G401 (cell line): ENCODE measurements around the gene STAC. TPM values are rescaled to one million over a fixed set of nuclear protein-coding genes. Genes with fewer than 3 reads are reported as not detected.
"Not testable (repeated sequence)": the region's sequence is repeated elsewhere in the genome, so short reads cannot be mapped to it uniquely, and the experiment has no call there.

Source experiments
- DNase-seq: peaks from one replicate; pipeline ENCODE4 v3.0.0-alpha.2; 2015; ENCODE audit warnings: low spot score
- in situ Hi-C: cut with HindIII; loops from 2 replicates; pipeline ENCODE4 v1.10.0; 2016; ENCODE audit warnings: low sequenced_read_pairs, mixed read lengths
- total RNA-seq: library from RNA; depleted of rRNA; stranded (reverse); fragments of >200 nt; shearing (Covaris generic); gene quantifications from 2 replicates; pipeline ENCODE4 v1.2.3, GENCODE V29; 2014

STAC gene
- total RNA-seq, 1 experiment from 2014 or later, result not detected

DNA sequence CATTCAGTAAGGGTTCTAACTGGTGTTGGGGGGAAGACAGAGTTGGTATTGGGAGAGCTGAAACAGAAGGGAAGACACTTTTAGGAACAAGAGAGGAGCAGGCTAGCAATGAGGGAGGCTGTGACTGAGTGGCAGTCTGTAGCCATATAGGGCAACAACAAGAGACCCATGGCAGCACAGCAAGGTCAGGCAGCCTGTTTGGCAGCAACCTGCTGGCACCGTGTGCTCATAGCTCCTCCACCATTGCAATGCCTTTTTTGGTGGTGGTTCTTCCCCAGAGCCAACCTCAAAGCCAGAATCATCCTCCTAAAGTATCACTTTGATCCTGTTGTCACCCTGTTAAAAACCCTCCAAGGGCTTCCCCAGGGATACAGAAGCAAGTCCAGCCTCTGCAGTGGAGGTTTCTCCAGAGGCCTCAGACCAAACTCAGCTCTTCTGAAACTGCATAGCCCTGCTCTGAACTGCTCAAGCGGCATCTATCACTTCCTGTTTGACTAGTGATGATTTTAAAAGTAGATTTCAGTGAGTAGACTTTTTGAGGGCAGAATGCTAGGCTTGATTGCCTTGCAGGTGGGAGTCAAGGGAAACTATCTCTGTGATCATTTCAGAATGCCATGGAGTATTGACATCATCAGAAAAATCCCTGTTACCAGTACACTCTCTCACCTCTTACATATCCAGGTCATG, 176.9 kb downstream of the STAC start:
- in situ Hi-C loops, result no loop called here
- no peak for DNase-seq

DNA sequence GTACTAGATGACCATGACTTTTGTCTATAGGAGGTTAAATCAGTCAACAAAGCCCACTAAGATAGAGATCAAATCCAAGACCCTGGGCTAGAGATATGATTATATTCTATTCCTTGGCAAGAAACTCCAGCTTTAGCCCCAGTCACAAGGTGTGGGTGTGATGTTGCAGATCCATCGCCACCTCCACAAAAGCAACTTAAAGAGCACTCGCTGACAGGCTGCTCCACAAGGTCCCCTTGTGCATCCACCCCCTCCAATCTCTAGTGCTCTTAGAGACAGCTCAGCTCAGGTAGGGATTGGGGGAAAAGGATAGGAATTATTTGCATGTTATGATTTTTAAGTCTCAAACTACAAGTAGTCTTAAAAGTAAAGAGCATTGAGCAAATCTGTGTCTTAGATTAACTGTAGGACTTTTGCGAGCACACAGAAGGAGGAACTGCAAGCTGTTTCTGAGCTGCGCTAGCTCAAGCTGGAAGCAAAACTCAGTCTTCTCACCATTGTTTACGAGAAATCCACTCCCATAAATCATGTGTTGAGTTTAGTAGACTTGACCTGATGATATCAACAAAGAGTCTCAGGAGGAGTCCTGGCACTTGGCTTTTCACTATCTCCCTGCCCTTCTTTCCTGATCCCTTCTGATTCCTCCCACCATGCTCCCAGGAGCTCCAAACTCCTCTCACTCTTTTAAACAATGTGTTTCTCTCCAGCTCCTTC, 177.6 kb downstream of the STAC start:
- in situ Hi-C loops, result no loop called here
- DNase-seq, result no peak

DNA sequence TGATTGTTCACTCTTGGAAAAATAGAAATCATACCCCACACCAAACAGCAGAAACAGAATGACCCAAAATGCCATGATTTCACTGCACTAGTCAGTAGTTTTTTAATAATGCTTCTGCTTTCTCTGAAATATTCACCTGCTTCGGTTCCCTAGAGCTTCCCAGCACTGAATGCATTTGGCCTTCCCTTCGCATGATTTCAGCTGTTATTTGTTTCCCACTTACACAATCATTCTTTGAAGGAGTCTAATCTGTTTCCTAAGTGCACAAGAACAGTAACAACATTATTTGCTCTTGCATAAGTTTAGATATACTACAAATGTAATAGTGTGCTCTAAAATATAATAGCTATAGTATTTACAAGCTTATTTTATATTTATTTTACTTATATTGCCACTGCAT, 178.7 kb downstream of the STAC start:
- in situ Hi-C loops, result no loop called here
- no peak for DNase-seq

DNA sequence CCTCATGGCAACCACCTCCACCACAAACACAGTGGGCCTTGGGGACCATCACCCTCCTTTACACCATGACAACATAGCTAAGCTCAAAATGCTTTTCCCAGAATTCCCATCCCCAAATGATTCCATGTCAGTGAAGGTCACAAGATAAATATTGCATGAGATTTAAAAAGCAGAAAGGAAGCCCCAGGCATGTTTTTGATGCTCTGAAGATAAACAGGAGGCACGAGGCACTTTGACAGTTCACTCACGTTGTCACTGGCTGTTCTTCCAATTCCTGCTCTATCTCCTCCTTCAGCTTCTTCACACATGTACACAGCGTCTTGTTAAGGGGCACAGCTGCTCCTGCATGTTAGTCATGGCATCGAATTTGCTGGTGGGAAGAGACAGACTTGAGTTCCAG, 180.4 kb downstream of the STAC start:
- in situ Hi-C loops, result no loop called here
- no peak for DNase-seq

DNA sequence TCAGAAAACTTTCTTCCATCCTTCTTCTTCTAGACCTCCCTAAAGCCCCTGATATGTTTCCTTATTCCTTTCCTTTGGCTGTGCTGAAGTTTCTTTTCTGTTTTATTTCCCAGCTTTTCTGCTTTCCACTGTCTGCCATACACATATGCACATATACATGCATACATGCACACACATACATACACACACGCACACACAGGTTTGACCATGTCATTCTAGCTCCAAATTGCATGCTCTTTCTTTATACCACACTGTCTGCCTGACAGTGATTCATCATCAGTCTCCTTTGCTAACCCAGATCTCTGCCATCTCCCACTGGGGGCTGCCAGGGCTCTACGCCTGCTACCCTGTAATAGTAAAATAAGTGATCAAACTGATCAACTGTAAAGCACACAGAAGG, 181.3 kb downstream of the STAC start:
- in situ Hi-C loops, result no loop called here
- DNase-seq, result no peak

DNA sequence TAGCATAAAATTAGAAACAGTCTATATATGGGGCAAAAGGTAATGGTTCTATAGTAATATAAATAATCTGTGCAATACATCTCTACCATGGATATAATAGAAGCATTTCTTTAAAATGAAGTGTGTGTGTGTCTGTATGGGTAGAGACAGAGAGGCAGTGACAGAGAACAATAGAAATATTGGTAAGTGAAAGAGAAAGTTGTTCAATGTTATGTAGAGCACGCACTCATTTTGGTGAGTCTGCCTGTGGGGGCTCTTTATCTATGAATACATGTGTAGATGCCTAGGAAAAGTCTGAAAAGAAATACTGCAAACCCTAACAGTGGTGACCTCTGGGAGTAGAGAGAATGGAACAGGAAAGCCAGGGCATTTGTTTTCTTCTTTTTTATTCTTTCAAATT, 182.6 kb downstream of the STAC start:
- DNase-seq, result no peak
- in situ Hi-C loops, result no loop called here

DNA sequence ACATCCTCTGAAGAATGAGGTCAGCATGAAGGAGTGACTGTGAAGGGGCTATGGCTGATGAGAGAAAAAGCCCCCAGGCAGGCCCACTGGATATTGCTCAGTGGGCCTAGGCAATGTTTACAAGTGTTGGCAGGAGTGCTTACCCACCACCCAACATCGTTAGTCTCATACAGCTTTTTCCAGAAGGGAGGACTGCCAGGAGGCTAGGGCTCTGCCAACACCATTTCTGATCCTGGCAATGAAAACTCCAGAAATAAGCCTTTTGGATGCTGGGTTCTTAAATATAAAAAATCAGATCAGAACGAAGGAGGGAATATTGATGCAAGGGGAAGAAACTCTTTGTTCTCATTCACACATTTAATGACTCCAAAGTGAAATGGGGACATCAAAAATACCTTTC, 194.9 kb downstream of the STAC start:
- peak; percentile 12 for DNase-seq
- in situ Hi-C loops, result no loop called here

DNA sequence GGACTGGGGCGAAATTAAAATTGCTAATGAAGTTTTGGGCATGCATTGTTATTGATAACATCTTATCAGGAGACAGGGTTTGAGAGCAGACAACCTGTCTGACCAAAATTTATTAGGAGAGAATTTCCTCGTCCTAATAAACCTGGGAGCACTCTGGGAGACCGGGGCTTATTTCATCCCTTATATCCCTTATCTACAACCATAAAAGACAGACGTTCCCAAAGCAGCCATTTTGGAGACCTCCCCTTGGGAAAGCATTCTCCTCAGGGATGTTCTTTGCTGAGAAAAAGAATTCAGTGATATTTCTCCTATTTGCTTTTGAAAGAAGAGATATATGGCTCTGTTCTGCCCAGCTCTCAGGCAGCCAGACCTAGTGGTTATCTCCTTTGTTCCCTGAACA, 198.1 kb downstream of the STAC start:
- in situ Hi-C loops, DNase-seq: not testable (repeated sequence)

DNA sequence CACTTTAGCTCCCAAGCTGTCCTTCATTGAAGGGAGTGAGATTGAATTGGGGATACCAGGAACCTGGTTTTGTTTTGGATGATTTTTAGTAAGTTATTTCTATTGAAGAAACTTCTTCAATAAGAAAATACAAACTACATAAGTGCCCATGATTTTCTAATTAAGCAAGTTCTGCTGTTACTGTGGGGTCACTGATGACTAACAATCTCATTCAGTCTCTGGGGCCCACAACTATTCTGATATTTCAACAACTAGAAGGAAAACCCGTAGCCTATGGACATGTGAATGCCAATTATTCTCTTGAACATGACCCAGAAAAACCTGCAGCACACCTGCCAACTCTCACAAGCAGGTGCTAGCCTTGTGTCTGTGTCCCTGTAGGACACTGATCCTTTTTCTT, 199.4 kb downstream of the STAC start:
- in situ Hi-C loops, result no loop called here
- peak; percentile 8 for DNase-seq

DNA sequence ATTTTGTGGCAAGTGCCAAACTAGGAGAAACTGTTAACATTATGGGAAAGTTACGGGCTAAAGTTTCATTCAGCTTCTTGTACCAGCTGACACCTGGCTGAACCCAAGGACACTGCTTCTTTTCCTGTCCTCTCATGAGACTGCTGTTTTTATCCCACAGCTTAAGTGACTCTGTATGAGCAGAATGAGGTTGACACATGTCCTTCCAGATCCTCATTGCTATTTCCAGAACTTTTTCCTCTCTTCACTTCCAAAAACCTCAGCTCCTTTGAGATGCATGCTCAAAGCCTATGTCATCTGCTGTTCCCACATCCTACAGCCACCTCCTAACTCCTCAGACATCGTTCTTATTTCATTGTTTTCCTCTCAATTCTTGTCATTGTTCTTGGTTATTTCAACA, 200.4 kb downstream of the STAC start:
- in situ Hi-C loops, result no loop called here
- no peak for DNase-seq

DNA sequence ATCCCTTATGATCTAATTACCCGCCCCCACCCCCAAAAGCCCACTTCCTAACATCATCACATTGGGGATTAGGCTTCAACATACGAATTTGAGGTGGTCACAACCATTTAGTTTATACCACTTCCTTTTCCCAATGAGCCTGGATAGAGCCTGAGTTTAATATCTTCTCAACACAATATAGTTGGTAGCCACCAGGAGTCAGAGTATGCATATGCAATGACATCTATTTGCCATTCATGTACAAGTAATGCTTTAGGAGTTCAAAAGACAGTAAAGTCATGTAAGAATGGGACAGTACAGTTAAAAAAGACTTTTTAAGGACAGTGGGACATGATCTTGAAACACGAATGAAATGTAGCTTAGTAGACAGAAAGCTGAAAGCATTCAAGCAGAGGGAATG, 211.7 kb downstream of the STAC start:
- in situ Hi-C loops, result no loop called here
- DNase-seq, result no peak

DNA sequence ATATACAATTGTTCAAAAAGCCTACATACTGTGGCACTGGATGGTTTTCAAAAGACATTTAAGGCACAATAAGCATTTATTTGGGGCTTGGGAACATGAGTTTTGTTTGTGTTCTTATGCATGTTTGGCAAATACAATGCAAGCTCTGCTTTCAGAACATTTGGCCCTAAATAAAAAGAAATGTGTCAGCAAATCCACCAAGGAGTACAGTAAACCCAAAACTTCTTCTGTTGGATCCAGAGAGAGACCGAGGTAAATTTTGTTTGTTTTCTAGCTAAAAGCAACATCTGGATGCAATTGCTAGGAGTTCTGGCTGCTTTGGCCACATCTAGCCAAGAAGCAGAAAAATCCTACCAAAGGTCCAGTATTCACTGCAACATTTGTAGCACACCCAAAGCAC, 215.2 kb downstream of the STAC start:
- DNase-seq, result no peak
- in situ Hi-C loops, result no loop called here

DNA sequence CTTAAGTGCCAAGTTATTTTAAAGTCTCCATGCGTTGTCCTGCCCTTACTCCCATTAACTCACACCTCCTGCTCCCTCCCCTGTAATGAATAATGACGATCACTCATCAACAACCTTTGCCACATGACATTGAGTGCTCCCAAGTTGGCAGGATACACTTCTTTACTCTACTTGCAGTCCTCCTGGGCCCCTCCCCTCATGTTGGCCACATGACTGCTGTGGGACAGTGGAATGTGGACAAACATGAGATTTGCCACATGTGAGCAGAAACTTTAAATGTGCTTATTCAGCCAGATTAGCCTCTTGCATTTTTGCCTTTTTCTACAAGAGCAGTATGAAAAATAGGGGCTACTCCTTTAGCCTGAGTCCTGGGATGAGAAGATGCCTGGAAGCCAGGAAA, 216.1 kb downstream of the STAC start:
- no peak for DNase-seq
- in situ Hi-C loops, result no loop called here

DNA sequence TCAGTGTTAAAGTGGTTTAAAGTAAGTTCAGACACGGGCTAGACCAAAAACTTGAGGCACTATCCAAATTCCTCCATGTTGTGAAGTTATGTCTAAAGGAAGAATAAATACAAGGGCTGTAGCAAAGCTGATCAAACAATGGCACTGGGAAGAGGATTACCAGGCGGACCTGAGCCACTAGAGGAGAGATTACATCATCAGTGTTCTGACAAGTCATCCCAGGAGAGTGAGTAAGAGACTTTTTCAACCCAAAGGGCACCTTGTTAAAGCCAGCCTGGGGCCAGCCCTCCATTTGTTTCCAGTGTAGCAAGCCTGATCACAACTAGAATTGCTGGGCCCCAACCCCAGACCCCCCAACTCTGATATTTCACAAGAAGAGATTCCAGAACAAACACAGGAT, 217.1 kb downstream of the STAC start:
- no peak for DNase-seq
- in situ Hi-C loops, result no loop called here
